Adipose tissue (tissue), 3 donors: ENCODE results near the gene GCNT1. TPM values are rescaled to one million over a fixed set of nuclear protein-coding genes. Genes with fewer than 3 reads are reported as not detected.

Source experiments
- H3K27ac ChIP-seq: one replicate; pipeline ENCODE4 v1.5.1; 2013; ENCODE audit warnings: low read depth, low read length
- WGBS, 3 donors: extraction: QIAGEN DNeasy Blood & Tissue Kit; methylation state at CpG; one replicate each; pipeline ENCODE4 v1.1.7; 2013; 5-methylcytosine and 5-hydroxymethylcytosine counted together
- polyA plus RNA-seq, 3 donors: library from polyadenylated mRNA; stranded (reverse); fragments of 200-250 nt; gene quantifications; one replicate each; pipeline ENCODE4 v1.2.3, GENCODE V29; 2013
- donor health status: healthy with polysubstance abuse.
- donor health status: Bipolar disorder and iron deficiency.
- donor health status: healthy.

GCNT1 gene
- polyA plus RNA-seq, 3 donors: 1.1 to 3.5 (median 2.1) TPM

DNA sequence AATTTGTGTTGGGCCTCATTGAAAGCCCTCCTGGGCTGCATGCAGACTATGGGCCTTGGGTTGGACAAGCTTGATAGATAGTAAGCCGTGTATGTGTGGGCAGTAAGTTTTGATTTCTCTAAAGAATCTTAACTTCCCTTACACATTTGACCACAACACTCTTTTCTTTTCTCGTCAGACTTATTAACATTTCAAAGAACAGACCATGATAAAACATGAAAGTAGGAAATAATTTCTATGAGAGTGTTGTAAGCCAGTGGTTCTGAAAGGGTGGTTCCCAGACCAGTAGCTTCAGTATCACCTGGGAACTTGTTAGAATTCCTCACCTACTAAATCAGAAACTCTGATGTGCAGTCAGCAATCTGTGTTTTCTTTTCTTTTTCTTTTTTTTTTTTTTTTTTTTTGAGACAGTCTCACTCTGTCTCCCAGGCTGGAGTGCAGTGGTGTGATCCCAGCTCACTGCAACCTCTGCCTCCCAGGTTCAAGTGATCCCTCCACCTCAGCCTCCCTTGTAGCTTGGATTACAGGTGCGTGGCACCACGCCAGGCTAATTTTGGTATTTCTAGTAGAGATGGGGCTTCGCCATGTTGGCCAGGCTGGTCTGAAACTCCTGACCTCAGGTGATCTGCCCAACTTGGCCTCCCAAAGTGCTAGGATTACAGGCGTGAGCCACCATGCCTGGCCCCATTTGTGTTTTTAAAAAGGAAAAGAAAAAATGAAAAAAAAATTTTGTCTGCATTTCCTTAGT, 20.0 kb upstream of the GCNT1 start:
- no peak overlapping the region for H3K27ac ChIP-seq
- WGBS, 3 donors: 85 to 90% (median 87%) methylated on average over 6 of the region's 6 CpGs

DNA sequence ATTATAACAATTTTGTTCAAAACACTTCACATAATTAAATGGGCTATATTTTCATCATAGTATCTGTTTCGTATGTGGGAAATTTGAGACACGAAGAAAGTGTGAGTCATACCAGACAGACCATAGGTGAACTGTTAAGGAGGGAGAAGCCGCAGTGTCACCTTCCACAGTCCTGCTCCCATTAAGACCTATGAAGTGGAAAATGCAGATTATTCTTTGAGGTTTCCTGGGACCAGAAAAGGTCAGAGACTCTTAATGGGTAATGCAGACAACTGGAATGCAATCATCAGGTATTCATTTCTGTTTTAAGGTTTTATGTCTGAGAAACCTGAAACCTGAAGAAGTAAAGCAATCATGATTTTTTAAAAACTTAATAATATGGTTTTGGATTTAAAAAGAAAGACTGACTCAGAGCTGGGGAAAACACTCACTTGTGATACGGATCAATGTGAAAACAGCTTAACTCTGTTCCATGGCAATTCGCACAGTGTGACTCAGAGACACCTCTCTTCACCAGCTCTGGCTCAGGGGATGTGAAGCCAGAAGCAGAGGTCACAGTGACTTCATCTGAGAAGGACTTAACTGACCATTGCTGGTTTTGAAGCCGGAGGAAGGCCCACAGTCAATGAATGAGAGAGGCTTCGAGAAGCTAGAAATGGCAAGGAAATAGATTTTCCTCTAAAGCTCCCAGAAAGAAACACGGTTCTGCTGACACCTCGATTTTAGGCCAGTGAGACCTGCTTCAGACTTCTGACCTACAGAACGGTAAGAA, 17.2 kb upstream of the GCNT1 start:
- no peak overlapping the region for H3K27ac ChIP-seq
- 89 to 94% (median 91%) methylated on average over 10 of the region's 10 CpGs for WGBS, 3 donors

DNA sequence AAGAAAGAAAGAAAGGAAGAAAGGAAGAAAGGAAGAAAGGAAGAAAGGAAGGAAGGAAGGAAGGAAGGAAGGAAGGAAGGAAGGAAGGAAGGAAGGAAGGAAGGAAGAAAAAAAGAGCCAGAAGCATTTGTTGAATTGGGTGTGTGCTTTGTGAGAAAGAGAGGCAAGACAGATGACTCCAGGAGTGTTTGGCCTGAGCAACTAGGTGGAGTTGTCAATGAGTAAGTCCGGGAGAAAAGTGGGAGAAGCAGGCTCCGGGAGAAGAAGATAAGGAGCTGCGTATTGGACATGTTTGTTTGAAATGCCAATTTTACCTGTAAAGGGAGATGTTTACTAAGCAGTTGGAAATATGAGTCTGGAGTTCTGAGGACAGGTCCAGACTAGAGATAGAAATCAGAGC, 15.1 kb upstream of the GCNT1 start:
- no peak overlapping the region for H3K27ac ChIP-seq
- 36 to 74% (median 72%) methylated on average over 3 of the region's 3 CpGs for WGBS, 3 donors

DNA sequence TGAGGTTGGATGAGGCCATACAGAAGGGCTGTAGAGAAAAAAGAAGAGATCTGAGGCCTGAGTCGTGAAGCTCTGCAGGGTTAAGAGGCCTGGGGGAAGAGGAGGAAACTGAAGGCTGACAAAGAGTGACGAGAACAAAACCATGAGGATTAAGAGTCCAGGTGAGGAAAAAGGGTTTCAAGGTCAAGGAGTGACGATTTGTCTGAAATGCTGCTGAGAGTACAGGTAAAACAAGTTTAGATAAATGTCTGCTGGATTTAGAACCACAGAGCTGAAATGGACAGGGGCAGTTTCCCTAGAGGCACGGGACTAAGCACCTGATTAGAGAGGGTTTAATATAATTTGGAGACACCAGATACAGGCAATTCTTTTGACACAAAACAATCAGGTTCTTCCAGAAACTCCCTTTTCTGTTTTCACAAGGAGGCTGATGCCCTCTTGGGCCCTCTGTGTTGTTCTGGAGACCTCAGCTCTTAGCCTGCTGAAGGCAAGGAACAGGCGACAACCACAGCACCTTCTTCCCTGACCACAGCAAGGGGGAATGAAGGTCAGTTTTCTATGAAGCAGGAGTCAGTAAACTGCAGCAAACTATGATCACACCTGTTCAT, 14.6 kb upstream of the GCNT1 start:
- 53 to 79% (median 72%) methylated on average over 5 of the region's 5 CpGs for WGBS, 3 donors
- no peak overlapping the region for H3K27ac ChIP-seq

DNA sequence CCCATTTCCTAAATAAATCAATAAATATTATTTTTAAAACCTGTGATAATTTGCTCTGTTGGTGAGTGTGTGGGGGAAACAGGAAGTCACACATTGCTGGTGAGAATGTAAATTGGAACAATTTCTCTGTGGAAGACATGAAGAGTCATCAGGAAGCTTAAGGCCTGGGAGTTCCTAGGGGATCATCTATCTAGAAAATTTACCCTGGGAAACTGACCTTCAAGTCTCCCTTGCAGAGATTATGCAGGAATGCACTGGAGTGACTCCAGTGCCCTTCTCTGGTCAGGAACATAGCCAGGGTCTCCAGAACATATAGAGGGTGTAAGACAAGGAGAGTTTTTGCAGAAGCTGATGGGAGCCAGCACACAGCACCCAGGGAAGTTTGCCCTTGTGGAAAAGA, 13.0 kb upstream of the GCNT1 start:
- H3K27ac ChIP-seq: no peak overlapping the region

DNA sequence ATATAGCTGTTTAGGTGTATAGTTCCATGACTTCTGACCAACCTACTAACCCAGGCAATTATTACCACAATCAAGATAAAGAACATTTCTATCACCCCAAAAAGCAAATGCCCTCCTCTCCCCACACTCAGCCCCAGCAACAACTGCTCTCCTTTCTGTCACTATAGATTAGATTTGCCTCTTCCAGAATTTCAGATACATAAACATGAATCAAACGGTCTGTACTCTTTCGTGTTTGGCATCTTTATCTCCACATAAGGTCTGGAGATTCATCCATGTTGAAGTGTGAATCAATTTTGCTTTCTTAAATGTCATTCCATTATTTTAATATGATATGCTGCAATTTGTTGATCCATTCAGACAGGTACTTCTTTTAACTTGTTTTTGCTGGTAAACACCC, 10.5 kb upstream of the GCNT1 start:
- H3K27ac ChIP-seq: no peak overlapping the region
- WGBS, 3 donors: 79 to 87% (median 82%) methylated on average over 2 of the region's 2 CpGs

DNA sequence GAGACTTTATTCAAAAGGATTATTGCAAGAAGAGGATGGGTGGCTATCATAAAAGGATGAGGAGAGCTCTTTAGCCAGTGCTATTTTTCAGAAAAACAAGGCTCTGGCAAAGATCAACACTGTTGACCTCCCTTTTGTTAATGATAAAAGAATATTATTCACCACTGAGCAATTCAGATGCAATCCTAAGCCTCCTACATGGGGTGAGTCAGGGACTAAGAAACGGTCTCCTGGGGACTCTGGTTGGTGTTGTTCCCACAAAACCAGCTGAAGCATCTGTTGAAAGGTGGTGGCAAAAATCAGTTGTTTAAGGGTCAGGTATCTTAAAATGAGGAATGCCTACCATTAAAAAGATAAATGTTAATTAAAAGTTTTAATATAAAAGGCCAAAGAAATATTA, 7.7 kb upstream of the GCNT1 start:
- WGBS, 3 donors: 70 to 100% (median 70%) methylated on average over 1 of the region's 1 CpG
- no peak overlapping the region for H3K27ac ChIP-seq

DNA sequence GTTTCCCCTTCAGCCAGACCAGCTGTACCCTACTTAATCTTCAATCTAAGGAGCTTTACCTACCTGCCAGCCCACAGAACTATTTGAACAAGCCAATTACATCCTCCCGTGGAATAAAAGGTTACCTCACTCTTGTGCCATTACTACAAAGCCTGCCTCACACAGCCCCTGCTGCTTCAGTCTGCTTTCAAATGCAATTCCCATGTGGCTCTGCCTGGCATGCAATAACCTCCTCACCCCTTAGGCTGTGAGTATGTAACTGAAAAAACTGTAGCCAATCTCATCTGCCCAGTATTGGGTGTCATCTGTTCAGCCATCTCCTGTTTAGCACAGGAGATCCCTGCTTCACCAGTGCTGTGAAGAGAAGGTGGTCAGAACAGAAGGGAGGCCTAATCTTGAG, 6.1 kb upstream of the GCNT1 start:
- H3K27ac ChIP-seq: no peak overlapping the region
- WGBS, 3 donors: 71 to 84% (median 71%) methylated on average over 1 of the region's 1 CpG

DNA sequence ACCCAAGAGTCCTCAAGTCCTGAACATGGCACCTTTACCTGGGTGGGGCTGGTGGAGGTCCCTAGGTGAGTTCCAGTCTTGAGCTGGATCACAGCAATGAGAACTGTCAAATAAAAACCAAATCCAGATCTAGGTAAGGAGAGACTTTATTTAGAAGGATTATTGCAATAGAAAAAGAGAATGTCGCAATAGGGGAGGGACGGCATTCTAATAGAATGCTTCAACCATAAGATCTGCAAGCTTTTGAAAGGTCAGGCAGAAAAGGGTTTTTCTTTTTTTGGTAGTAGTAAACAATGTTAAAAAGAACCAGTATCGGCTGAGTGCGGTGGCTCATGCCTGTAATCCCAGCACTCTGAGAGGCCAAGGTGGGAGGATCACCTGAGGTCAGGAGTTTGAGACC, 5.2 kb upstream of the GCNT1 start:
- no peak overlapping the region for H3K27ac ChIP-seq
- WGBS, 3 donors: 67 to 82% (median 74%) methylated on average over 4 of the region's 4 CpGs

DNA sequence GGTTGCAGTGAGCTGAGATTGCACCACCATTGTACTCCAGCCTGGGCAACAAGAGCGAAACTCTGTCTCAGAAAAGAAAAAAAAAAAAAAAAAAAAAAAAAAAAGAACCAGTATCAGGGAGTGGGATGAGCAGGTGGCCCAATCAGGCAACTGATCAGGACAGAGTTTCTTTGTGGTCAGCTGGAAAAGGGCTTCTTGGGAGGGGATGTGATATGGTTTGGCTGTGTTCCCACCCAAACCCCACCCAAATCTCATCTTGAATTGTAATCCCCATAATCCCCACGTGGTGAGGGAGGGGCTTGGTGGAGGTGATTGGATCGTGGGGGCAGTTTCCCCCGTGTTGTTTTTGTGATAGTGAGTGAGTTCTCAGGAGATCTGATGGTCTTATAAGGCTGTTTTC, 4.7 kb upstream of the GCNT1 start:
- no peak overlapping the region for H3K27ac ChIP-seq
- WGBS, 3 donors: 46 to 60% (median 53%) methylated on average over 4 of the region's 4 CpGs

DNA sequence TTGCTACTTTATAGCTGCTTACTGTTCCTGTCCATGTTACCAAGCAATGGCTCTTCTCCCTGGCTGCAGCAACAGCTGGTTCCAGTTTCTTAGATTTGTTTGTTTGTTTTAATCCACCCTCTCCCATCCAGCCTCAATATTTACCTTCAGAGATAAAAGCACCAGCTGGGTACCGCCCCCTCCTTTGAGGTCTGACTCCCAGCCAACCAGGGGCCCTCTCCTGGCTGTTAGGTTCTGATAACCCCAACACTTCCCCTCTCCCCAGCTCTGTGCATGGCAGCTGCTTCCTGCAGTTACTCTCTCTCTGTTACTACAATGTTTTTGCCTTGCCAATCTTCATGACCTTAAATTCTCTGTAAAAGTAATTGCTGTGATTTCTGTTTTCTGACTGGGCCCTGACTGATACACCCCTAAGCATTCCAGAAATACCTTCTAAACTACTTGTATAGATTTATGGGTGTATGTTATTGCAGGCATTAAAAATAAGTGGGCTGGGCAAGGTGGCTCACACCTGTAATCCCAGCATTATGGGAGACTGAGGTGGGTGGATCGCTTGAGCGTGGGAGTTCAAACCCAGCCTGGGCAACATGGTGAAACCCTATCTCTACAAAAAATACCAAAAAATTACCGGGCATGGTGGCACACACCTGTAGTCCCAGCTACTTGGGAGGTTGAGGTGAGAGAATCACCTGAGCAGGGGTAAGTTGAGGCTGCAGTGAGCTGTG, 2.6 kb upstream of the GCNT1 start:
- H3K27ac ChIP-seq: no peak overlapping the region
- WGBS, 3 donors: 72% methylated on average over 4 of the region's 4 CpGs

DNA sequence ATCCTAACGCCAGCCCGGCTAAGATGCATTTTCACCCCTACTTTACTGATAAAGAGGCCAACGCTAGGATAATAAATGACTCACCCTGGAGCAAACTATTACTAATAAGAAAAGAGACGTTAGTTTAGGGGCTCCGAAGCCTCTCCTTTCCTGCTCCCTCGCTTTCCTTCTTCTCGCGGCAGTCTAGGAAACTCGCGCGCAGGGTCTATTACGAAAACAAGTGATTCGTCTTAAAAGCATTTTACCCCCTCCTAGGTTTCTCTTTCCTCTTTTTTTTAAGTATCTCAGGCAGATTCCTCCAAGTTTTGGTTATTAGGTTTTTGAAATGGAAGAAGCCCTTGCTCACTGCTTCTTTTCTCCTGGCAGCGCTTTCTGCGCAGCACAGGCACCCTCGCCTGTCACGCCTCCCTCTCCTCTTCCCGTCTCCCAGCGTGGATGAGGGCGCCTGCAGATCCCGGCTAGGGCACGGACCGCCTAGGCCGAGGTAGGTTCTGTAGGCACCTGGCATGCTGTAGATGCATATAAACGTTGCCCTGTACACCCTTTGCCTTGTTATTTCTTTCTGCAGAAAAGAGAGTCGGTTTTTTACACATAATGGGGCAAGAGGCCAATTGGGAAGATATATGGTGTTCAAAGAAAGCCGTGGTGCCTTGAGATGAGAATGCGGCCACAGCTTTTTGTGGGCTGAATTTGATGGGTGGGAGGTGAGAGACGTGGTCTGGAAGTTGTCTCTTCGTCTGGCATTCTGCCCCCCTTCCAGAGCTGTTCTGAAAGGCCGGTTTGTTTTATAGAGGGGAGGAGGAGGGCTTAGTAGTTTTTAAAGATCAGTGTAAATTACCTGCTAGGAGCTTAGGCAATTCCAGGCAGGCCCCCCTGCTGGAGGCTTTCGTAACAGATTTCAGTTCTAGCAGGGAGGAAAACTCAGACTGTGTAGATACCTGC, 983 bp downstream of the GCNT1 start:
- no peak overlapping the region for H3K27ac ChIP-seq
- 5 to 6% (median 6%) methylated on average over 32 of the region's 32 CpGs for WGBS, 3 donors

DNA sequence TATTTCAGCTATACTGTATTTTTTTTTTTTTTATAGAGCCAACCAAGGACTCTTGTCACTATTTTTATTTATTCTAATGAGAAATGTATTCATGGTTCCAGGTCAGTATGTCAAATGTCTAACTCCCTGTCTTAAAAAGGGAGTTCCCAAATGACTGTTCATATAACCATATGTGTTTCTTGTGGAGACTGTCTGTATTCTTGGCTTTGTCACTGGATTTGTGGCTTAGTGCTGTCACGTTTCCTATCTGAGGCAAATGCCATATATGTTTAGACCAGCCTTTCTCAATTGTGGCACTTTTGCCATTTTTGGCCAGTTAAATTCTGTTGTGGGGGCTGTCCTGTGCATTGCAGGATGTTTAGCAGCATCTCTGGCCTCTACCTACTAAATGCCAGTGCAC, 3.1 kb downstream of the GCNT1 start:
- WGBS, 3 donors: 65 to 73% (median 72%) methylated on average over 1 of the region's 1 CpG
- H3K27ac ChIP-seq: no peak overlapping the region

DNA sequence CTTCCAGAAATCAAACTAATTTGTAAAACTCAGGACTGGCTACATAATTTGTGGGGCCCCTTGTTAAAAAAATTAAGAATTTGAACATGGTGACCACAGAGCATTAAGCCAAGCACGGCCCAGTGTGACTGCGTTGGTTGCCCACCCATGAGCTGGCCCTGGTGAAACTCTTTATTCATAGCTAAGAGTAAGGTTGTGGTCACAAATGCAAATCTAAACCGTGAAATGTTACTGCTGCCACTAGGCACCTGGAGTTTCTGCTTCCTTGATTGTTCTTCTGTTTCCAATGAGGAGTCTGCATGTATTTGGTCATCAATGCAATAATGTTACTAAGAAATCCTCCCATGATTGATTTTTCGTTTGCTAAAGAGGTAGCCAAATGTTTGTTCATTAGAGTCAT, 4.2 kb downstream of the GCNT1 start:
- WGBS, 3 donors: 85 to 88% (median 86%) methylated on average over 4 of the region's 4 CpGs
- no peak overlapping the region for H3K27ac ChIP-seq

DNA sequence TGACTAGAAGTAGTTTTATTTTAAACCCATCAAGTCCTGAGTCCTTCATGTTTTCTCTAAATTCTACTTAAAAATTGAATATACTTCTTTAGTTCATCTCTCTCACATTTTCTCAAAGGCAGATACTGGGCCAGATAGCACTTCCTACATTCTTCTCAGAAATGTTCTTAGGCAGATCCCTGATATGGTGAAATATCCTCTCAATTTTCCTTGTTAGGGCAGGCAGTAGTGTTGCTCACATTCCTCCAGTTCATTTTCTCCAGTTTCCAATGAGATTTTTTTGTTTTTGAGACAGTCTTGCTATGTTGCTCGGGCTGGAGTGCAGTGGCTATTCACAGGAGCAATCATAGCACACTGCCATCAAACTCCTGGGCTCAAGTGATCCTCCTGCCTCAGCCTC, 5.7 kb downstream of the GCNT1 start:
- H3K27ac ChIP-seq: no peak overlapping the region

DNA sequence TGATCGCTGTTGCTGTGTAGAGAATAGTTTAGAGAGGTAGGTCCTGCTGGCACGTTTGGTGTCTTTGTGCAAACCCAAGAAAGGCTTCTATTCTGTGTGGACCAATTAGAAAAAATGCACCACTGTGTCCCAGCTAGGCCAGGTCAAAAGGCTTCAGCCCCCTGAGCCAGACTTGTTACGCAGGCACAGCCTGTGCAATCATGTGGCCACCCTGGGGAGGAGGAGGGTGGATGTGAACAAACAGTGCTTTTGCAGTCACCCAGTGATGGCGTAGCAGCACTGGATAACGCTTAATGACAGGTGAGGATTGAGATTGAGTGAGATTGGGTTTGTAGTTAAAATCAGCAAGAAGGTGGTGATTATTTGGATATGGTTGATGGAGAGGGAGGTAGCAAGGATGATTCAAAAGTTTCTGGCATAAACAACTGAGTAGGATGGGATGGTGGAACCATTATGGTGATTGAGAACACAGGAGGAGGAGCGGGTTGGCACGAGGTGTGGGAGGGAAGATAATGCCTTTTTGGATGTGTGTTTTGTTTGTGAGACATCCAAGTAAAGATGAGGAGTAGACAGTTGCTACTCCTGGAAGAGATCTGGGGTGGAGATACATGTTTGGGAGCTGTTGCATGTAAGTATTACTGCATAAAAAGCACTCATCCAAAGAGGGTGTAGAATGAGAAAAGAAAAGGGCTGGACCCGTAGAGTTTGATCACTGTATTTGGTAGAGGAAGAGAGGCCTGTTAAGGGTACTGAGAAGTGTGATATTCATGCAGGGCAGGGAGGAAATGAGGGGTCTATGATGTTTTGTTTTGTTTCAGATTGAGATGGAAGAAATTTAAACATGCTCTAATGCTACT, 6.7 kb downstream of the GCNT1 start:
- 74 to 86% (median 78%) methylated on average over 8 of the region's 8 CpGs for WGBS, 3 donors

More for the DNA sequence above, 5.7 kb downstream of the GCNT1 start:
- WGBS, 3 donors: 88 to 100% (median 93%) methylated on average over 1 of the region's 1 CpG

DNA sequence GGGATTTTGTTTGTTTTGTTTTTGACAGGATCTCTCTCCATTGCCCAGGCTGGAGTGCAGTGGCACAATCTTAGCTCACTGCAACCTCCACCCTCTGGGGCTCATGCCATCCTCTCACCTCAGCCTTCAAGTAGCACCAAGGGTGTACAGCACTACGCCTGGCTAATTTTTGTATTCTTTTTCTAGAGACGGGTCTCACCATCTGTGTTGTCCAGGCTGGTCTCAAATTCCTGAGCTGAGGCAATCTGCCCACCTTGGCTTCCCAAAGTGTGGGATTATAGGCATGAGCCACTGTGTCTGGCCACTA, 7.3 kb downstream of the GCNT1 start:
- no peak overlapping the region for H3K27ac ChIP-seq
- 94 to 95% (median 94%) methylated on average over 2 of the region's 2 CpGs for WGBS, 3 donors

More for the DNA sequence above, 6.7 kb downstream of the GCNT1 start:
- H3K27ac ChIP-seq: no peak overlapping the region
